ENCODE measurements around the gene LAMA1.

LAMA1 gene

GRCh38 chr18:7105943-7106342 is 11.7 kb downstream of the LAMA1 start:
- TF ChIP-seq CTCF (IDR thresholded peaks at IDR 0.05; ENCODE audit: extremely low read depth, missing control alignments) = no peak
- DNase-seq (ENCODE audit: low spot score) = no peak

GRCh38 chr18:7105268-7105667 is 12.3 kb downstream of the LAMA1 start:
- no peak for TF ChIP-seq CTCF (IDR thresholded peaks at IDR 0.05; ENCODE audit: extremely low read depth, missing control alignments)
- DNase-seq (ENCODE audit: low spot score) = no peak

- TF ChIP-seq CTCF (IDR thresholded peaks at IDR 0.05; ENCODE audit: extremely low read depth, missing control alignments) = no peak
- no peak for DNase-seq (ENCODE audit: low spot score)
Measured at GRCh38 chr18:7104649-7105048, 12.9 kb downstream of the LAMA1 start.

GRCh38 chr18:7102131-7102530 is 15.5 kb downstream of the LAMA1 start:
- no peak for DNase-seq (ENCODE audit: low spot score)
- TF ChIP-seq CTCF (IDR thresholded peaks at IDR 0.05; ENCODE audit: extremely low read depth, missing control alignments) = no peak

- TF ChIP-seq CTCF (IDR thresholded peaks at IDR 0.05; ENCODE audit: extremely low read depth, missing control alignments) = no peak
Measured at GRCh38 chr18:7096838-7097237, 20.8 kb downstream of the LAMA1 start.

GRCh38 chr18:7094427-7094826 is 23.2 kb downstream of the LAMA1 start:
- no peak for DNase-seq (ENCODE audit: low spot score)
- no peak for TF ChIP-seq CTCF (IDR thresholded peaks at IDR 0.05; ENCODE audit: extremely low read depth, missing control alignments)

More at GRCh38 chr18:7096838-7097237, 20.8 kb downstream of the LAMA1 start:
- DNase-seq (ENCODE audit: low spot score) = no peak

GRCh38 chr18:7090771-7091170 is 26.8 kb downstream of the LAMA1 start:
- TF ChIP-seq CTCF (IDR thresholded peaks at IDR 0.05; ENCODE audit: extremely low read depth, missing control alignments) = no peak
- DNase-seq (ENCODE audit: low spot score) = no peak
